Measurements from ENCODE around the gene LTO1. TPM values are rescaled to one million over a fixed set of nuclear protein-coding genes. Genes with fewer than 3 reads are reported as not detected.

The LTO1 gene
- total and polyA plus RNA-seq, 2 of the 13 experiments (the other 11 are each of a cell fraction or from before 2014, with no cell fraction given): 11.8 to 15.0 TPM

DNA sequence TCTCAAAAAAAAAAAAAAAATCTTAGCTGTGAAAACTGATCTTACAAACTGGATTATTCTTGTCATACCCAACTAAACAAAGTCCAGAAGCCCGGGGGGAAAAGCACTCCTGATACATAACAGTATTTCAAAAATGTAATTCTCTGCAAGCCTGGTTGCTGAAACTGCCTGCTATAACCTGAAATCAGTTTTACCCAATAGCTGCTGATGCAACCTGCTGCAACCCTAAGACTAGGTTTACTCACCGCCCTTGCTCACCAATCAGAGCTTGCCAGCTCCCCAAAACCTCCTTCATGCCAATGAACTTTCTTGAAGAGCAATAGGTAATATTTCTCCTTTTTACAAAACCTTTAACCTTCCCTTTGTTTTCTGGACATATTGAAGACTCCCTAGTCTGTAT, 16.3 kb upstream of the LTO1 start (continued):
- TF ChIP-seq, protein P1, sequence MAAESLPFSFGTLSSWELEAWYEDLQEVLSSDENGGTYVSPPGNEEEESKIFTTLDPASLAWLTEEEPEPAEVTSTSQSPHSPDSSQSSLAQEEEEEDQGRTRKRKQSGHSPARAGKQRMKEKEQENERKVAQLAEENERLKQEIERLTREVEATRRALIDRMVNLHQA (CRISPR knock-in tag; IDR thresholded peaks at IDR 0.05): peak; percentile 93; the same call in 1 of the 2 replicates
- no peak for TF ChIP-seq ZKSCAN1 (IDR thresholded peaks at IDR 0.05; ENCODE audit: low read length)
- peak; percentile 99 for TF ChIP-seq ZFAT (CRISPR knock-in tag; conservative IDR thresholded peaks at IDR 0.05)

DNA sequence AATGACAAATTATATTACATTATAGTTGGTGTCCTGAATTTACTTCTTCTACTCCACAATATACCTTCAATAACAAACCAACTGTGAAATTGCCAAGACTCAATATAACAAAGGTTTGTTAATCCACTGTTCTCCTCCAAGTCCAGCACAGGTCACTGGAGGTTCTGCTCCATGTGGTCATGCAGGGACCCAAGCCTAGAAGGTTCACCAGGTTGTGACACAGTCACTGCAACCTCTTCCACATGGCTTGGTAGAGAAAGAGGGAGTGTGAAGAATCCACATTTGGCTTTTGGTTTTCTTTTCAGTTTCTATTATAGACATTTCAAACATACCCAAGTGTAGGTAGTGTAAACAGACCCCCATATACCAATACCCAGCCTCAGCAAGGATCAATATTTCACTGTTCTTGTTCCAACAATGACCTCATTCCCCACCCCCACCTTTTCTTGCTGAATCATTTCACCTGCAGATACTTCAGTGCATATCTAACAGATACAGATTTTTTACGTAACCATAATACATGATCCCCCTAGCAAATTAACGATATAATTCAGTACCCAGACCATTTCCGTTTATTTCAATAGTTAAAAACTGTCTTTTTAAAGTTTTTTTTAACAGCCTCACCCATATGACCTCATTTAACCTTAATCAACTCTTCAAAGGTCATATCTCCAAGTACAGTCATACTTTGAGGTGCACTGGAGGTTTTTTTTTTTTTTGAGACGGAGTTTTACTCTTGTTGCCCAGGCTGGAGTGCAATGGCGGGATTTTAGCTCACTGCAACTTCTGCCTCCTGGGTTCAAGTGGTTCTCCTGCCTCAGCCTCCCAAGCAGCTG, 14.5 kb upstream of the LTO1 start:
- peaks cover 47% of the 10 kb centered on the region for H3K4me1 ChIP-seq (ENCODE audit: insufficient read depth, low read length)
- CTCF ChIA-PET (ENCODE audit: low intra/inter-chr PET ratio, low total read pairs): no interaction called here
- H3K36me3 ChIP-seq (replicated peaks in 1 of 2; ENCODE audit: control insufficient read depth in 1 of 2, insufficient read depth in 2 of 2, low read length in 2 of 2): no peaks in the 10 kb centered on the region
- peak; percentile 13; the same call in 1 of the 3 replicates for ATAC-seq
- no peak overlapping the region for H2AFZ ChIP-seq (ENCODE audit: low read length)
- no peak for FAIRE-seq
- H3K27ac ChIP-seq (ENCODE audit: extremely low read length, insufficient read depth, low read length): peak overlapping the region; percentile 54
- H4K20me1 ChIP-seq (ENCODE audit: insufficient read depth, low read length): no peaks in the 10 kb centered on the region
- H3K9ac ChIP-seq (ENCODE audit: insufficient read depth, low read depth, low read length): no peak overlapping the region
- no peaks in the 10 kb centered on the region for H3K9me3 ChIP-seq (ENCODE audit: low read length)
- POLR2A ChIA-PET: no interaction called here
- in situ Hi-C loops (cut with HindIII; ENCODE audit: extremely low pct_ligation_motif_present, low pct_unique_long_range_greater_than_20kb): loop anchor here (5.0 kb wide), 2 partner anchors 113 to 198 kb away; no protein-coding TSS in a partner anchor
- no peaks in the 10 kb centered on the region for H3K79me2 ChIP-seq (ENCODE audit: insufficient read depth, low read length)
- no peak for DNase-seq (ENCODE audit: low spot score)
- no TSS peak for BruUV-seq (replicated peaks)
- H3K4me2 ChIP-seq (ENCODE audit: low read depth, low read length): no peak overlapping the region
- H3K4me3 ChIP-seq (replicated peaks in 1 of 3; ENCODE audit: insufficient read depth in 1 of 3, low read depth in 2 of 3, low read length in 3 of 3): no peak overlapping the region
- intact Hi-C loops (cut with micrococcal nuclease; ENCODE audit: unreplicated experiment): loop anchor here (5.0 kb wide), 1 partner anchor 153 kb away; no protein-coding TSS in a partner anchor
- H3K27me3 ChIP-seq (ENCODE audit: control insufficient read depth in 1 of 2, insufficient read depth in 2 of 2, low read length in 2 of 2): peaks cover 2 to 12% of the 10 kb centered on the region in 2 experiments; a peak in 2 of 5 replicates
- 84% methylated on average over 5 of the region's 5 CpGs for WGBS (ENCODE audit: low lambda C conversion rate)
- TF ChIP-seq ZNF816 (CRISPR knock-in tag; IDR thresholded peaks at IDR 0.05; ENCODE audit: borderline replicate concordance): no peak
- TF ChIP-seq, protein P2, sequence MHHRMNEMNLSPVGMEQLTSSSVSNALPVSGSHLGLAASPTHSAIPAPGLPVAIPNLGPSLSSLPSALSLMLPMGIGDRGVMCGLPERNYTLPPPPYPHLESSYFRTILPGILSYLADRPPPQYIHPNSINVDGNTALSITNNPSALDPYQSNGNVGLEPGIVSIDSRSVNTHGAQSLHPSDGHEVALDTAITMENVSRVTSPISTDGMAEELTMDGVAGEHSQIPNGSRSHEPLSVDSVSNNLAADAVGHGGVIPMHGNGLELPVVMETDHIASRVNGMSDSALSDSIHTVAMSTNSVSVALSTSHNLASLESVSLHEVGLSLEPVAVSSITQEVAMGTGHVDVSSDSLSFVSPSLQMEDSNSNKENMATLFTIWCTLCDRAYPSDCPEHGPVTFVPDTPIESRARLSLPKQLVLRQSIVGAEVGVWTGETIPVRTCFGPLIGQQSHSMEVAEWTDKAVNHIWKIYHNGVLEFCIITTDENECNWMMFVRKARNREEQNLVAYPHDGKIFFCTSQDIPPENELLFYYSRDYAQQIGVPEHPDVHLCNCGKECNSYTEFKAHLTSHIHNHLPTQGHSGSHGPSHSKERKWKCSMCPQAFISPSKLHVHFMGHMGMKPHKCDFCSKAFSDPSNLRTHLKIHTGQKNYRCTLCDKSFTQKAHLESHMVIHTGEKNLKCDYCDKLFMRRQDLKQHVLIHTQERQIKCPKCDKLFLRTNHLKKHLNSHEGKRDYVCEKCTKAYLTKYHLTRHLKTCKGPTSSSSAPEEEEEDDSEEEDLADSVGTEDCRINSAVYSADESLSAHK (CRISPR knock-in tag; IDR thresholded peaks at IDR 0.05; ENCODE audit: borderline replicate concordance): no peak
- TF ChIP-seq MEF2D (CRISPR knock-in tag; IDR thresholded peaks at IDR 0.05): no peak
- TF ChIP-seq, protein P3, sequence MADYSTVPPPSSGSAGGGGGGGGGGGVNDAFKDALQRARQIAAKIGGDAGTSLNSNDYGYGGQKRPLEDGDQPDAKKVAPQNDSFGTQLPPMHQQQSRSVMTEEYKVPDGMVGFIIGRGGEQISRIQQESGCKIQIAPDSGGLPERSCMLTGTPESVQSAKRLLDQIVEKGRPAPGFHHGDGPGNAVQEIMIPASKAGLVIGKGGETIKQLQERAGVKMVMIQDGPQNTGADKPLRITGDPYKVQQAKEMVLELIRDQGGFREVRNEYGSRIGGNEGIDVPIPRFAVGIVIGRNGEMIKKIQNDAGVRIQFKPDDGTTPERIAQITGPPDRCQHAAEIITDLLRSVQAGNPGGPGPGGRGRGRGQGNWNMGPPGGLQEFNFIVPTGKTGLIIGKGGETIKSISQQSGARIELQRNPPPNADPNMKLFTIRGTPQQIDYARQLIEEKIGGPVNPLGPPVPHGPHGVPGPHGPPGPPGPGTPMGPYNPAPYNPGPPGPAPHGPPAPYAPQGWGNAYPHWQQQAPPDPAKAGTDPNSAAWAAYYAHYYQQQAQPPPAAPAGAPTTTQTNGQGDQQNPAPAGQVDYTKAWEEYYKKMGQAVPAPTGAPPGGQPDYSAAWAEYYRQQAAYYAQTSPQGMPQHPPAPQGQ (CRISPR knock-in tag; IDR thresholded peaks at IDR 0.05; ENCODE audit: borderline replicate concordance): no peak
- peak; percentile 23; the same call in 1 of the 2 replicates for TF ChIP-seq CHD2 (IDR thresholded peaks at IDR 0.05; ENCODE audit: low read depth, low read length)
- TF ChIP-seq ONECUT2 (CRISPR knock-in tag; IDR thresholded peaks at IDR 0.05): peak; percentile 85
- peak in 1 of 2 experiments; percentile 37; a peak in 1 of 4 replicates for TF ChIP-seq EP300 (IDR thresholded peaks at IDR 0.05; ENCODE audit: low read depth in 2 of 2, low read length in 2 of 2)
- TF ChIP-seq EP300 (CRISPR knock-in tag; IDR thresholded peaks at IDR 0.05; ENCODE audit: borderline replicate concordance): no peak
- no peak for TF ChIP-seq PAX8 (CRISPR knock-in tag; IDR thresholded peaks at IDR 0.05; ENCODE audit: borderline replicate concordance)
- TF ChIP-seq, protein P4, sequence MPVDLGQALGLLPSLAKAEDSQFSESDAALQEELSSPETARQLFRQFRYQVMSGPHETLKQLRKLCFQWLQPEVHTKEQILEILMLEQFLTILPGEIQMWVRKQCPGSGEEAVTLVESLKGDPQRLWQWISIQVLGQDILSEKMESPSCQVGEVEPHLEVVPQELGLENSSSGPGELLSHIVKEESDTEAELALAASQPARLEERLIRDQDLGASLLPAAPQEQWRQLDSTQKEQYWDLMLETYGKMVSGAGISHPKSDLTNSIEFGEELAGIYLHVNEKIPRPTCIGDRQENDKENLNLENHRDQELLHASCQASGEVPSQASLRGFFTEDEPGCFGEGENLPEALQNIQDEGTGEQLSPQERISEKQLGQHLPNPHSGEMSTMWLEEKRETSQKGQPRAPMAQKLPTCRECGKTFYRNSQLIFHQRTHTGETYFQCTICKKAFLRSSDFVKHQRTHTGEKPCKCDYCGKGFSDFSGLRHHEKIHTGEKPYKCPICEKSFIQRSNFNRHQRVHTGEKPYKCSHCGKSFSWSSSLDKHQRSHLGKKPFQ (CRISPR knock-in tag; IDR thresholded peaks at IDR 0.05; ENCODE audit: insufficient replicate concordance): no peak
- TF ChIP-seq, protein P5, sequence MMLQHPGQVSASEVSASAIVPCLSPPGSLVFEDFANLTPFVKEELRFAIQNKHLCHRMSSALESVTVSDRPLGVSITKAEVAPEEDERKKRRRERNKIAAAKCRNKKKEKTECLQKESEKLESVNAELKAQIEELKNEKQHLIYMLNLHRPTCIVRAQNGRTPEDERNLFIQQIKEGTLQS (CRISPR knock-in tag; IDR thresholded peaks at IDR 0.05): 0 out of 2 replicates have a peak, but pooled peaks have one; percentile 8
- peak; percentile 47; the same call in 1 of the 2 replicates for TF ChIP-seq FOSL2 (CRISPR knock-in tag; IDR thresholded peaks at IDR 0.05)

Measured in HepG2 (cell line).